NB4 (cell line): ENCODE measurements around the gene JAK1.

Experiments used
- CTCF ChIP-seq: IDR thresholded peaks from one replicate; pipeline ENCODE4 v1.5.1; 2012; ENCODE audit warnings: low read depth, low read length
- POLR2A ChIP-seq: IDR thresholded peaks from 2 replicates; pipeline ENCODE4 v1.6.1; 2011; ENCODE audit warnings: mild to moderate bottlenecking; ENCODE audit not compliant: insufficient read length; ENCODE audit errors: extremely low read depth

GRCh38 chr1:64938991-64939390 lies 27.4 kb downstream of the JAK1 start:
- TF ChIP-seq POLR2A: no peak
- no peak for TF ChIP-seq CTCF
